Keratinocyte (primary cell): Measurements from ENCODE around the gene KCNG2. TPM values are rescaled to one million over a fixed set of nuclear protein-coding genes. Genes with fewer than 3 reads are reported as not detected.

Experiments
- DNase-seq: peaks from one replicate; pipeline ENCODE4 v3.0.0-alpha.2; 2011; ENCODE audit warnings: low read depth, missing footprints, low spot score
- FAIRE-seq: peaks from 2 replicates; lab custom pipeline; 2011; peaks lifted over from hg19 to GRCh38; lab: Jason Lieb, UNC
- H2AFZ ChIP-seq: 2 replicates; pipeline ENCODE4 v1.6.0; 2012; ENCODE audit warnings: low read length, control low read depth, inconsistent platforms; ENCODE audit not compliant: control insufficient read depth
- H3K27ac ChIP-seq: 2 replicates; pipeline ENCODE4 v1.5.1; 2011; ENCODE audit warnings: low read length; ENCODE audit not compliant: control insufficient read depth, insufficient read depth
- H3K27me3 ChIP-seq: 3 replicates; pipeline ENCODE4 v1.6.0; 2011; ENCODE audit warnings: low read length; ENCODE audit not compliant: control insufficient read depth, insufficient read depth; ENCODE audit errors: extremely low read depth
- H3K36me3 ChIP-seq, 2 experiments: 2 replicates in 1 of 2; 3 replicates in 1 of 2; pipeline ENCODE4 v1.5.1; 2011; ENCODE audit warnings: low read length in 2 of 2, mild to moderate bottlenecking in 1 of 2; ENCODE audit not compliant: control insufficient read depth in 2 of 2, insufficient read depth in 2 of 2; ENCODE audit errors: extremely low read depth in 1 of 2
- H3K4me1 ChIP-seq: 3 replicates; pipeline ENCODE4 v1.5.1; 2011; ENCODE audit warnings: low read length; ENCODE audit not compliant: control insufficient read depth, insufficient read depth; ENCODE audit errors: extremely low read depth
- H3K4me2 ChIP-seq: 3 replicates; pipeline ENCODE4 v1.6.0; 2011; ENCODE audit warnings: low read depth, low read length; ENCODE audit not compliant: control insufficient read depth, insufficient read depth; ENCODE audit errors: extremely low read depth
- H3K4me3 ChIP-seq, 3 experiments: fragments of 200-600 bp in 1 of 3; sonication (generic) in 1 of 3; 2 replicates in 2 of 3; 3 replicates in 1 of 3; pipeline ENCODE4 v1.5.1; 2011 to 2016; ENCODE audit warnings: low read length in 3 of 3, mild to moderate bottlenecking in 3 of 3, control low read depth in 2 of 3, inconsistent platforms in 1 of 3, low read depth in 1 of 3, mixed read lengths in 1 of 3, mixed run types in 1 of 3, moderate library complexity in 1 of 3; ENCODE audit not compliant: control insufficient read depth in 2 of 3, insufficient read depth in 2 of 3; ENCODE audit errors: extremely low read depth in 1 of 3
- H3K79me2 ChIP-seq: 2 replicates; pipeline ENCODE4 v1.6.0; 2012; ENCODE audit warnings: low read length; ENCODE audit not compliant: control insufficient read depth, insufficient read depth
- H3K9ac ChIP-seq: 3 replicates; pipeline ENCODE4 v1.6.0; 2011; ENCODE audit warnings: low read length; ENCODE audit not compliant: control insufficient read depth, insufficient read depth; ENCODE audit errors: extremely low read depth
- H3K9me1 ChIP-seq: 3 replicates; pipeline ENCODE4 v1.6.0; 2011; ENCODE audit warnings: low read length; ENCODE audit not compliant: control insufficient read depth, insufficient read depth; ENCODE audit errors: extremely low read depth
- H3K9me3 ChIP-seq: 2 replicates; pipeline ENCODE4 v1.5.1; 2012; ENCODE audit warnings: low read depth, low read length; ENCODE audit not compliant: control insufficient read depth
- H4K20me1 ChIP-seq: 3 replicates; pipeline ENCODE4 v1.6.0; 2011; ENCODE audit warnings: low read length; ENCODE audit not compliant: control insufficient read depth, insufficient read depth; ENCODE audit errors: extremely low read depth
- EZH2 ChIP-seq: IDR thresholded peaks from one replicate; pipeline ENCODE4 v1.6.1; 2012; ENCODE audit warnings: inconsistent platforms, mild to moderate bottlenecking, low read length, moderate library complexity
- dilution Hi-C: fragments of 300-500 bp; cut with MboI; formaldehyde crosslinking; loops from one replicate; pipeline ENCODE4 v1.7.0; 2020; ENCODE audit warnings: low sequenced_read_pairs; ENCODE audit not compliant: extremely low pct_ligation_motif_present
- polyA plus RNA-seq, 5 experiments: library from polyadenylated mRNA; depleted of rRNA in 3 of 5; stranded (reverse) in 3 of 5; stranded (forward) in 1 of 5; unstranded in 1 of 5; fragments of >200 nt; gene quantifications; 1 replicate in 1 of 5; 2 replicates in 3 of 5; 3 replicates in 1 of 5; pipeline versions ENCODE4 v1.2.1 to v1.2.3, GENCODE V29; 2011 to 2012; ENCODE audit warnings: missing spikeins in 2 of 5, low read depth in 1 of 5, low replicate concordance in 1 of 5
- TF ChIP-seq, protein P1 (sequence below), 3 experiments: IDR thresholded peaks in 1 of 3; conservative IDR thresholded peaks in 1 of 3; optimal IDR thresholded peaks in 1 of 3; 2 replicates in 2 of 3; 3 replicates in 1 of 3; pipeline versions ENCODE3 to v1.5.1; 2011; ENCODE audit warnings: low read length in 3 of 3, mild to moderate bottlenecking in 3 of 3, moderate library complexity in 2 of 3, control low read depth in 1 of 3, inconsistent platforms in 1 of 3; ENCODE audit not compliant: insufficient read depth in 2 of 3; ENCODE audit errors: extremely low read depth in 1 of 3

KCNG2 gene
- polyA plus RNA-seq, 1 donor (not counting 4 experiments of a cell fraction or from before 2014, with no cell fraction given), result not detected

DNA sequence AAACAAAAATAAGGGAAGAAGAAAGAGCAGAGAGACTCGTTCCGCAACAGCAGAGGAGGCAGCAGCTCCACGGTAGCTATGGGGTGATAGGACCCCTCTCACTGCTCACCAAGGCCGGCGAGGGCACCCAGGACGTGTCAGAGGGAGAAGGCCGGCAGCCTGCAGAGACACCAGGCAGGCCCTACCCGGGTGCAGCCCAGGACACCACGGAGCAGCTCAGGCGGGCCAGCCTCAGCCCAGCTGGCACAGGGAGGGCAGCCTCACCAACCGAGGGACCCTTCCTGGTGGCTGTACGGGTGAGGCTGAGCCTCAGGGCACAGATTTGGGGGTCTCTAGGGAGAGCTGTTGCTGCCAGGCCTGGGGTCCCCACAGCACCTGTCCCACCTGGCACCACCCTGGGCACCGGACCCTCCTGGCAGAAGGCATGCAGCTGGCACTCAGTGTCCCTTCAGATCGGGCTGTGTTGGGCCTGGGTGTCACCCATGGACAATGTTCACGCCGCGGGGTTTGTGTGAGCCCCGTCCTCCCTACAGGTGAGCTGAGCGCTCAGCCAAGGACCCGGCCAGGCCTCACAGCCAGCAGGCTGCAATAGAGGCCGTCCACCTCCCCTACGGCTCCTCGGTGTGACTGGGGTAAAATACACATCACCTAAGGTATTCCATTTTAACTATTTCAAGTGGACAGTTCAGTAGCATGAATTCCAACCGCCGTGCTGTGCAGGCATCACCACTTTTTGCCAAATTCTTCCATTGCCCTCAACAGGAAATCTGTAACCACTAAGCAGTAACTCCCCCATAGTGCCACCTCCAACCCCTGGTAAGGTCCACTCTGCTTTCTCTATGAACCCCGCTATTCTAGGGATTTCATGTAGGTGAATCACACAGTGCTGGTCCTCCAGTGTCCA is 21.6 kb downstream of the KCNG2 start:
- Histone ChIP-seq H4K20me1 (no peaks in the 10 kb centered on the region), H3K27ac (no peak overlapping the region), H2AFZ (no peak overlapping the region), H3K4me1 (no peaks in the 10 kb centered on the region), H3K9ac (no peak overlapping the region), H3K4me3 (no peak overlapping the region), H3K79me2 (no peaks in the 10 kb centered on the region), H3K9me1 (no peaks in the 10 kb centered on the region), H3K27me3 (peaks cover 20% of the 10 kb centered on the region), H3K9me3 (no peaks in the 10 kb centered on the region), H3K4me2 (no peak overlapping the region), H3K36me3 (no peaks in the 10 kb centered on the region)
- dilution Hi-C loops, result no loop called here
- FAIRE-seq, result no peak
- TF ChIP-seq EZH2, result no peak
- TF ChIP-seq, protein P1, sequence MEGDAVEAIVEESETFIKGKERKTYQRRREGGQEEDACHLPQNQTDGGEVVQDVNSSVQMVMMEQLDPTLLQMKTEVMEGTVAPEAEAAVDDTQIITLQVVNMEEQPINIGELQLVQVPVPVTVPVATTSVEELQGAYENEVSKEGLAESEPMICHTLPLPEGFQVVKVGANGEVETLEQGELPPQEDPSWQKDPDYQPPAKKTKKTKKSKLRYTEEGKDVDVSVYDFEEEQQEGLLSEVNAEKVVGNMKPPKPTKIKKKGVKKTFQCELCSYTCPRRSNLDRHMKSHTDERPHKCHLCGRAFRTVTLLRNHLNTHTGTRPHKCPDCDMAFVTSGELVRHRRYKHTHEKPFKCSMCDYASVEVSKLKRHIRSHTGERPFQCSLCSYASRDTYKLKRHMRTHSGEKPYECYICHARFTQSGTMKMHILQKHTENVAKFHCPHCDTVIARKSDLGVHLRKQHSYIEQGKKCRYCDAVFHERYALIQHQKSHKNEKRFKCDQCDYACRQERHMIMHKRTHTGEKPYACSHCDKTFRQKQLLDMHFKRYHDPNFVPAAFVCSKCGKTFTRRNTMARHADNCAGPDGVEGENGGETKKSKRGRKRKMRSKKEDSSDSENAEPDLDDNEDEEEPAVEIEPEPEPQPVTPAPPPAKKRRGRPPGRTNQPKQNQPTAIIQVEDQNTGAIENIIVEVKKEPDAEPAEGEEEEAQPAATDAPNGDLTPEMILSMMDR (optimal IDR thresholded peaks at IDR 0.05 in 1 of 3, IDR thresholded peaks at IDR 0.05 in 1 of 3, conservative IDR thresholded peaks at IDR 0.05 in 1 of 3; ENCODE audit: extremely low read depth in 1 of 3, insufficient read depth in 2 of 3, low read length in 3 of 3), result no peak
- DNase-seq, result no peak

DNA sequence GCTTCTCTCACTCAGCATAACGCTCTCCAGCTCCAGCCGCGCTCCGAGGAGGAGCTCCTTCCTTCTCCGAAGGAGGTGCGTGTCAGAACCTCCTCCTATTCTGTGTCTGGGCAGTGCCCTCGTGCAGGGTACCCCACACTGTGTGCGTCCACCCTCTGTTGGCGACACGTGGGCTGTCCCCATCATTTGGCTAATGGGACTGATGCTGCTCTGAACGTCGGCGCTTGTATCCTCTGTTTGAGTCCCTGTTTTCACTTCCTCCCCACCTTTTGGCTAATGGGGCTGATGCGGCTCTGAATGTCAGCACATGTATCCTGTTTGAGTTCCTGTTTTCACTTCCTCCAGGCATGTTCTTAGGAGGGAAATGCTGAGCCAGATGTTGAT is 22.2 kb downstream of the KCNG2 start:
- H3K4me3 ChIP-seq, result no peak overlapping the region
- H3K27ac ChIP-seq, result no peak overlapping the region
- H3K9me3 ChIP-seq, result no peaks in the 10 kb centered on the region
- TF ChIP-seq, protein P1 (optimal IDR thresholded peaks at IDR 0.05 in 1 of 3, IDR thresholded peaks at IDR 0.05 in 1 of 3, conservative IDR thresholded peaks at IDR 0.05 in 1 of 3; ENCODE audit: extremely low read depth in 1 of 3, insufficient read depth in 2 of 3, low read length in 3 of 3), result no peak
- TF ChIP-seq EZH2, result no peak
- no peaks in the 10 kb centered on the region for H4K20me1 ChIP-seq
- no peak overlapping the region for H3K9ac ChIP-seq
- no peaks in the 10 kb centered on the region for H3K36me3 ChIP-seq
- H2AFZ ChIP-seq, result no peak overlapping the region
- dilution Hi-C loops, result no loop called here
- H3K79me2 ChIP-seq, result no peaks in the 10 kb centered on the region
- H3K27me3 ChIP-seq, result peaks cover 20% of the 10 kb centered on the region
- no peaks in the 10 kb centered on the region for H3K9me1 ChIP-seq
- H3K4me2 ChIP-seq, result no peak overlapping the region
- FAIRE-seq (no peak), DNase-seq (no peak)
- H3K4me1 ChIP-seq, result no peaks in the 10 kb centered on the region
